Brain microvascular endothelial cell (primary cell): Measurements from ENCODE around the gene JAM3.

Source experiments
- DNase-seq: peaks from one replicate; pipeline ENCODE4 v3.0.0-alpha.2; 2020
- H3K27ac ChIP-seq: fragments of 250-450 bp; sonication (Bioruptor Pico); 2 replicates; pipeline ENCODE4 v1.5.1; 2020; ENCODE audit warnings: mild to moderate bottlenecking, moderate library complexity
- H3K27me3 ChIP-seq: fragments of 250-450 bp; sonication (Bioruptor Pico); replicated peaks from 2 replicates; pipeline ENCODE4 v1.5.1; 2020; ENCODE audit warnings: mild to moderate bottlenecking
- H3K36me3 ChIP-seq: fragments of 250-450 bp; sonication (Bioruptor Pico); replicated peaks from 2 replicates; pipeline ENCODE4 v1.5.1; 2020; ENCODE audit warnings: mild to moderate bottlenecking
- H3K4me3 ChIP-seq: 2 replicates; pipeline ENCODE4 v1.5.1; 2011; ENCODE audit warnings: low read depth, mild to moderate bottlenecking, control low read depth, low read length, moderate library complexity
- in situ Hi-C: cut with HindIII; loops from 2 replicates; pipeline ENCODE4 v1.10.0; 2017; ENCODE audit warnings: low sequenced_read_pairs, low pct_ligation_motif_present
- TF ChIP-seq, protein P1 (sequence below): IDR thresholded peaks from 2 replicates; pipeline ENCODE4 v1.5.1; 2011; ENCODE audit warnings: low read depth, mild to moderate bottlenecking, moderate library complexity, low read length, control low read depth, inconsistent platforms; ENCODE audit errors: missing control alignments

Gene JAM3

DNA sequence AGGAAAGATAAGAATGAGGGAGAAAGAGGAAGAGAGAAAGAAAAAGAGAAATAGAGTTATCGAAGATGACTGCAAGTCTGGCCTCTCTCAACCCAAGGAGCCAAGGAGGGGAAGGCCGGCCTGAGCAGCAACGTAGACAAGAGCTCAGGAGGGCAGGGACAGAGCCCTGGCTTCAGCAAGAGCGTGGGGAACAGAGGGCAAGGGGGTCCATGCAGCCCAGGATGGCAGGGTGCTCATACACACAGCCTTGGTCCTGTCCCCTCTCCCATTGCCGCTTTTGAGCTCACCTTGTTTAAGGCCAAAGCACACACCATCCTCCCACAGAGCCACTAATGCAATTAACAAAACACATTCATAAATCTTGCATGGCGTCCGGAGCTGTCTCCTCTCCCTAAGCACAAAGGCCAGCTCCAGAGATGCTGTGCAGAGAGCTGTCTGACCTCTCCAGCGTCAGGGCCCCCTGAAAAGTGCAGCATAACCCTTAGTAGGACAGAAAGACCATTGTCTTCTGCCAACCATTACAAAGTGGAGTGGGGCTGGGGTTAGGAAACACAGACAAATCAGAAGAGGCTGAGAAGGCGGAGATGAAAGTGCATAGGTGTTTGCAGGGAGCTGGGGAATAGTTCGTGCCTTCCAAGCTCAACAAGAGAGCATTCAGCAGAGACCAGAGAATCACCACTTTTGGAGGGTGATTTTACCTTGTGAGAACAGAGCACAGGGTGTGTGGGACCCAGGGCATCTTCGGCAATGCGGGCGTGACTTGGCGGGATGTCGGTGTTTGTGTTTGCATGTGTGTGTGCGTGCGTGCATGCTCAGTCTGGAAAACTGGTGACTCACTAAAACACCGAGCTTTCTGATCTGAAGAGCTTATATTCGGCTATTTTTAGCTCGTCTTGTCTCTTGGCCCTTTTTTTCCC lies 28.2 kb upstream of the JAM3 start:
- in situ Hi-C loops, result no loop called here
- Histone ChIP-seq H3K27me3 (no peaks in the 10 kb centered on the region), H3K27ac (no peak overlapping the region), H3K36me3 (no peaks in the 10 kb centered on the region), H3K4me3 (no peak overlapping the region)
- DNase-seq, result peak; percentile 89
- TF ChIP-seq, protein P1, sequence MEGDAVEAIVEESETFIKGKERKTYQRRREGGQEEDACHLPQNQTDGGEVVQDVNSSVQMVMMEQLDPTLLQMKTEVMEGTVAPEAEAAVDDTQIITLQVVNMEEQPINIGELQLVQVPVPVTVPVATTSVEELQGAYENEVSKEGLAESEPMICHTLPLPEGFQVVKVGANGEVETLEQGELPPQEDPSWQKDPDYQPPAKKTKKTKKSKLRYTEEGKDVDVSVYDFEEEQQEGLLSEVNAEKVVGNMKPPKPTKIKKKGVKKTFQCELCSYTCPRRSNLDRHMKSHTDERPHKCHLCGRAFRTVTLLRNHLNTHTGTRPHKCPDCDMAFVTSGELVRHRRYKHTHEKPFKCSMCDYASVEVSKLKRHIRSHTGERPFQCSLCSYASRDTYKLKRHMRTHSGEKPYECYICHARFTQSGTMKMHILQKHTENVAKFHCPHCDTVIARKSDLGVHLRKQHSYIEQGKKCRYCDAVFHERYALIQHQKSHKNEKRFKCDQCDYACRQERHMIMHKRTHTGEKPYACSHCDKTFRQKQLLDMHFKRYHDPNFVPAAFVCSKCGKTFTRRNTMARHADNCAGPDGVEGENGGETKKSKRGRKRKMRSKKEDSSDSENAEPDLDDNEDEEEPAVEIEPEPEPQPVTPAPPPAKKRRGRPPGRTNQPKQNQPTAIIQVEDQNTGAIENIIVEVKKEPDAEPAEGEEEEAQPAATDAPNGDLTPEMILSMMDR, result no peak

DNA sequence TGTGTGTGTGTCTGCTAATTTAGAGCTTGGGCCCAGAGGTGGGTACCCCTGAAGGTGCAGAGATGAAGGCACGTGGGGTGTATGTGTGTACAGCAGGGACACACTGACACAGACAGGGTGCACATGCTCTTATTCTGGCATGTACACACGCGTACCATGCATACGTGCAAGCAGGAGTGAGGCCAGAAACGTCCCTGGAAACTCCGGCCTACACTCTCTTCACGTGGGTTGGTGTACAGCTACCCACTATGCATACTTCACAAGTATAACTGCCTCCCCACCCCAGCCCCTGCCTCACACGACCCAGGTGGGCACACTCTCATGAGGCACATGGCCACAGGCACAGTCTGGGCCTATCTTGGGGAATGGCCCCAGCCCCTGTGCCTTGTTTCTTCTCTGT lies 27.5 kb upstream of the JAM3 start:
- H3K36me3 ChIP-seq, result no peaks in the 10 kb centered on the region
- no peak for DNase-seq
- H3K27ac ChIP-seq, result no peak overlapping the region
- TF ChIP-seq, protein P1, result no peak
- no peaks in the 10 kb centered on the region for H3K27me3 ChIP-seq
- H3K4me3 ChIP-seq, result no peak overlapping the region
- in situ Hi-C loops, result no loop called here

DNA sequence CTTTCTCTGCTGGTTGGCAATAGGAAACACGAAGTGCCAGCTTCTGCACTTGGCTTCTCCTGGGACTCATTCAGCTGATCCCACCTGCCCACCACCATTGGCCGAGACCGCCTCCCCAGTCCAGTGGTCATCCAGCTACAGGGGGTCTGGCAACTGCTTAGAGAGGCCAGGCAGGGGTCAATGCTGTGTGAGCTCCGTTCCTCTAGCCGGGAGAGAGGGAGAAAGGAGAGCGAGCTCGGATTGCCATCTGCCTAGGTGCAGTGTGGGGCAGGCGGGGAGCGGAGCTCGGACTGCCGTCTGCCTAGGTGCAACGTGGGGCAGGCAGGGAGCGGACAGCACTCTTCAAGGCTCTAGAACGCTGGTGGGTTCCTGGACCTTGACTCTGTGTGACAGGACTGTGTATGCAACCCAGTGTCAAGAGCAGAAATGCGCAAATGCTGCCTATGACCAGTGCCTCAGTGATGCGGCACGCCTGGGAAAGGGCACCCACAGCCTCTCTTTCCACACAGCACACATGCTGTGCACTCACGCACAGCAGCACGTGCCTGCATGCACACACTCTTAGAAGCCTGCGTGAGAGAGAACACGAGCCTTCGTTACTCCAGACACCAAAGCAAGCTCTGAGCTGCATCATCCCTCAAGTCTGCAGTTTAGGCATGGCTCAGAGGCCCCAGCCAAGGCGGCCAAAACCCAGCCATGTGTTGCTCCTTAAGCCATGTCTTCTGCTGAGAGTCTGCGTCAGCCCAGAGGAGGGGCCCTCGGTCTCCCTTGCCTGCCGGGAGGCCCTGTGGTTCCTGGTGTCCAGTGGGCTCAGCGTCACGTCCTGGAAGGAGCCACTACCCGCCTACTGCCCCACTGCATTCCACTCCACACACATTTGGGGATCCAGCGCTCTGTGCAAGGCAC lies 26.8 kb upstream of the JAM3 start:
- TF ChIP-seq, protein P1, result no peak
- Histone ChIP-seq H3K27me3 (no peaks in the 10 kb centered on the region), H3K36me3 (no peaks in the 10 kb centered on the region), H3K4me3 (no peak overlapping the region), H3K27ac (no peak overlapping the region)
- in situ Hi-C loops, result no loop called here
- no peak for DNase-seq

DNA sequence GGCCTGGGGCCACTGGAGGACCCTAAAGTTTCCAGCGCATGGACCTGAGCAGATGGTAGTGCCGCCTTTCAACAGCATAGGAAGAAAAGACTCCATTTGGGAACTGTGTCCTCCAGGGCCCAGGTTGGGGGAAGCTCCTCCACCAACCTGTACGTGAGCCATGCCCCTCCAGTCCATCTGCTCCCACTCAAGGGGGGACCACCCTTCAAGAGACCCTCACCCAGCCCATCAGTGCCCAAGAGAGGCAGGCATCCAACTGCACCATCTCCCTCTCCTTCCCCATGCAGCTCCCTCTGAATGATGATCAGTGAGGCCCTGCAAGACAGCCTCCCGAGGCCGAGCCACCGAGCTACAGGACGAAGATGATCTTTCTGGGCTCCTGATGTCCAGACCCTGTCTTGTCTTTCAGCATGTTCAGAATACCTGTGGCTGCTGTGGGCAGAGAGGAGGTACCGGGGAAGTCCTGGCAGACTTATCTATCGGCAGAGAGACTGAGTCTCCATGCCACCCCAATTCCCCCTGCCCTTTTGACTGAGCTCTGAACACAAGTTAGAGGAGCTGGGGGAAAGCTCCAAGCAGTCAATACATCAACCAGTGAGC lies 25.0 kb upstream of the JAM3 start:
- H3K27ac ChIP-seq, result no peak overlapping the region
- no peaks in the 10 kb centered on the region for H3K27me3 ChIP-seq
- in situ Hi-C loops, result no loop called here
- no peak for DNase-seq
- no peak overlapping the region for H3K4me3 ChIP-seq
- H3K36me3 ChIP-seq, result no peaks in the 10 kb centered on the region
- TF ChIP-seq, protein P1, result no peak

DNA sequence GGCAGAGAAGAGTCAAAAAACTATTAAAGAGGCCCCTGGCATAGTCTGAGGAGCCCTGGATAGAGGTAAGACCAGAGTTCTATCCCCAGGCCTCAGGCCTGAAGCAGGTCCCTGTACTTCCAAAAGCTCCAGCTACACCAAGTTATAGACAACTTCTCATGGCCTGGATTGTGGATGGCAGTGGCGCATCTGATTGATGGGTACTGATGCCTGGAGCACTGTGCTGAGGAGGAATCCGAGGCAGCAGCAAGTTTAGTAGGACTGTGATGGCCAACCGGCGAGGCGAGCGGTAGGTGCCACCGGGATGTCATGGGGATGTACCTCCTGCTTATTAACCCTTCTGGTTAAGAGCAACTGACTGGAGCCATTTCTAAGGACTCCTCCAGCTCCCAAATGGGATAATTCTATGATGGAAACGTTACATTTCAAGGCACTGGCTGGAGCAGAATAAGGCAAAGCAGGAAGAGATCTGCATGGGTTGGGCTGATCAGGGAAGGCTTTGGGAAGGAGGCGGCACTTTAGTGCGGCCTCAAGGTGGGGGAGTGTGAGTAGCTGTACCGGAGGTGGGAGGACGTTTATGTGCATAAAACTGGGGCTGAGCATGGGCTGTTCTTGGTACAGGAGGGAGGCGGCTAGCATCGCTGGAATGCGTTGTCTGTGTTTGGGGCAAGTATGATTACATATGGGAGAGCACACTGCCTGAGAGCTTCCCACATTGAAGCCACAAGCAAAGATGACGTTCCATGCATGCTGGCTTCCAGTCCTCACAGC lies 24.2 kb upstream of the JAM3 start:
- Histone ChIP-seq H3K4me3 (no peak overlapping the region), H3K27ac (no peak overlapping the region), H3K36me3 (no peaks in the 10 kb centered on the region), H3K27me3 (no peaks in the 10 kb centered on the region)
- TF ChIP-seq, protein P1, result no peak
- no peak for DNase-seq
- in situ Hi-C loops, result no loop called here
